Non-pigmented ciliary epithelial cell (primary cell): ENCODE results near the gene IMMP2L.

Source experiments
- DNase-seq: peaks from one replicate; pipeline ENCODE4 v3.0.0-alpha.2; 2010; ENCODE audit warnings: low read depth

The IMMP2L gene

DNA sequence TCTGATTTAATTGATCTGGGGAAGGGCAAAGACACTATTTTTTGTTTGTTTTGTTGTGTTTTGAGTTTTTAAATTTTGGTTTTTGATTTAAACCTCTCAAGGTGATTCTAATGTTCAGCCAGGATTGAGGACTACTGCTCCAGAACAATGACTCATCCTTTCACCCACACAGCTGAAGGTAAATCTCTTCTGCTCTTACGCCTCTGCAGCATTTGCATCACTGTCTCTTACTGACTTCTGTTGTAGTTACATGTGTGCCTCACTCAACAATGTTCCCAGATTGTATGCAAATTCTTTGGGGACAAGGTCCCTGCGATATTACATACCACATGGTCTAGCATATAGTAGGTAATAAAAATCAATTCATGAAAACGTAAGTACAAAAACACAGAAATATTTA lies 938.9 kb downstream of the IMMP2L start:
- no peak for DNase-seq

DNA sequence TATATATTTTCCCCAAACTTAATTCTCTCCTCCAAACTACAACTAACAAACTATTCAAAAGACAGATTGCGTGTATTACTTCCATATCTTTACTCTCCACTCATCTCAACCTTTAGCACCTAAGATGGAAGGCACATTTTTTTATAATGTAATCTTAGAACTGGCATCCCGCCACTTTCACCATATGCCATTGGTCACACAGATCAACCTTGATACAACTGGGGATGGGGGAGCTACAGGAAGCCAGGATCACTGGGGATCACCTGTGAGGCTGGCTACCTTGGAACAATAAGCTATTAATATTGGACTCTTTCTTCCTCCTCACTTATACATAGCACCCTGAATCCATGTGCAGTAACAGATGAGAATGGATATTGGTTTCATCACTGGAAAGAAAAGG lies 941.0 kb downstream of the IMMP2L start:
- no peak for DNase-seq

DNA sequence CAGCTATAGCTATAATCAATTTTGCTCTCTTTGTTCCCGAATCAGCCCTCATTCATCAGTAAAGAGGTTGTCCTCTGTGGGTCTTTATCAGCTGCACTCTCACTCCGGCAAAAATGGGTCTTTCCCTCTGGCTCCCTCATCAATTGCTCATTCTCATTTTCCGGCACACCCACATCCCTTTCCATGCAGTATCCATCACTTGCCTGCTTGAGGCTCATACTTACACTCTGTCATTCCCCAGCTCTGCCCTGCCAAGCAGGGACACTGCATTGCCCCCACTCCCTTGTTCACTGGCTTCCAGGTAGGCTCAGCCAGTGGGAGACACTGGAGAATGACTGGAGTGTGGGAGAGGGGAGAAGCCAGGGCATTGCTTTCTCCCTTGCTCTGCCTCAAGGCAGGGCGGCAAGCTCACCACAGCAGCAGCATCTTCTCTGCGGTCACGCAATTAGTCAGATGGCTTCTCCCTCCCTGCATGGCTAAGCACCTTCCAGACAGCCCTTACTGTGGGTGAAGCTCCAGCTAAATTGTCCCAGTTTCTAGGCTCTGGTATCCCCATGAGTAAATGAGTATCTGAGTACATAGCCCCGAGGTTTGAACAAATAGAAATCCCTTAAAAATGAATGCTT lies 942.1 kb downstream of the IMMP2L start:
- DNase-seq: no peak
